ENCODE data around the gene PGC. TPM values are rescaled to one million over a fixed set of nuclear protein-coding genes. Genes with fewer than 3 reads are reported as not detected.

Gene PGC
- total and polyA plus RNA-seq, 8 donors: 1.0 to 33.6 (median 3.2) TPM

GRCh38 chr6:41724228-41724580, 23.0 kb downstream of the PGC start:
- DNase-seq: peak in 1 of 6 donors; percentile 35
- H3K4me1 ChIP-seq: peaks cover 0 to 4% (median 0%) of the 10 kb centered on the region in 3 donors

GRCh38 chr6:41723530-41724227, 23.5 kb downstream of the PGC start:
- Histone ChIP-seq H3K36me3 (no peaks in the 10 kb centered on the region), H3K27ac (peak overlapping the region in 2 of 4 donors; percentile 37 to 62), H3K27me3 (no peaks in the 10 kb centered on the region), H3K4me1 (peaks cover 0 to 4% (median 0%) of the 10 kb centered on the region in 3 donors), H3K9me3 (no peaks in the 10 kb centered on the region), H3K4me3 (peak overlapping the region in 1 of 4 donors; percentile 1)
- intact Hi-C loops (cut with DNase I): no loop called here
- TF ChIP-seq CTCF (IDR thresholded peaks at IDR 0.05): no peak
- 81 to 85% methylated on average over 21 of the region's 21 CpGs for WGBS, 2 donors
- peak in 2 of 6 donors; percentile 43 to 67 for DNase-seq
- FAIRE-seq: no peak
- peak; percentile 30 to 83 (median 68) for ATAC-seq

More at GRCh38 chr6:41724228-41724580, 23.0 kb downstream of the PGC start:
- ATAC-seq (no peak), FAIRE-seq (no peak)
- Histone ChIP-seq H3K27ac (peak overlapping the region in 1 of 4 donors; percentile 62), H3K4me3 (no peak overlapping the region), H3K36me3 (no peaks in the 10 kb centered on the region), H3K9me3 (no peaks in the 10 kb centered on the region), H3K27me3 (no peaks in the 10 kb centered on the region)
- no peak for TF ChIP-seq CTCF (IDR thresholded peaks at IDR 0.05)
- 77 to 87% methylated on average over 7 of the region's 7 CpGs for WGBS, 2 donors
- intact Hi-C loops (cut with DNase I): no loop called here

GRCh38 chr6:41722969-41723529, 24.1 kb downstream of the PGC start:
- FAIRE-seq: no peak
- no peak for DNase-seq
- Histone ChIP-seq H3K4me3 (peak overlapping the region in 1 of 4 donors; percentile 1), H3K36me3 (no peaks in the 10 kb centered on the region), H3K4me1 (peaks cover 0 to 4% (median 0%) of the 10 kb centered on the region in 3 donors), H3K9me3 (no peaks in the 10 kb centered on the region), H3K27ac (peak overlapping the region in 2 of 4 donors; percentile 19 to 37), H3K27me3 (no peaks in the 10 kb centered on the region)
- intact Hi-C loops (cut with DNase I): no loop called here
- 78 to 82% methylated on average over 8 of the region's 8 CpGs for WGBS, 2 donors
- ATAC-seq: peak in 2 of 4 donors; percentile 10 to 16
- no peak for TF ChIP-seq CTCF (IDR thresholded peaks at IDR 0.05)

- no peak for TF ChIP-seq CTCF (IDR thresholded peaks at IDR 0.05)
- Histone ChIP-seq H3K27me3 (no peaks in the 10 kb centered on the region), H3K36me3 (no peaks in the 10 kb centered on the region), H3K4me1 (peaks cover 0 to 4% (median 0%) of the 10 kb centered on the region in 3 donors), H3K27ac (no peak overlapping the region), H3K4me3 (no peak overlapping the region), H3K9me3 (no peaks in the 10 kb centered on the region)
- no peak for DNase-seq
- intact Hi-C loops (cut with DNase I): no loop called here
- FAIRE-seq: no peak
- no peak for ATAC-seq
- WGBS, 2 donors: 95% methylated on average over 3 of the region's 3 CpGs
Measured at GRCh38 chr6:41721414-41721813, 25.8 kb downstream of the PGC start.

- ATAC-seq: no peak
- no peaks in the 10 kb centered on the region for H3K27me3 ChIP-seq
- intact Hi-C loops (cut with DNase I): no loop called here
- H3K4me1 ChIP-seq: peaks cover 0 to 4% (median 0%) of the 10 kb centered on the region in 3 donors
- no peaks in the 10 kb centered on the region for H3K9me3 ChIP-seq
- H3K36me3 ChIP-seq: no peaks in the 10 kb centered on the region
- peak in 1 of 6 donors; percentile 52 for DNase-seq
- H3K4me3 ChIP-seq: no peak overlapping the region
- FAIRE-seq: no peak
- 92 to 95% methylated on average over 2 of the region's 2 CpGs for WGBS, 2 donors
- TF ChIP-seq CTCF (IDR thresholded peaks at IDR 0.05): no peak
- H3K27ac ChIP-seq: no peak overlapping the region
Measured at GRCh38 chr6:41720783-41721182, 26.4 kb downstream of the PGC start.

All from pancreas (tissue), 10 donors.